ENCODE results near the gene VPS18. TPM values are rescaled to one million over a fixed set of nuclear protein-coding genes. Genes with fewer than 3 reads are reported as not detected.

Gene VPS18
- total RNA-seq, 1 donor from 2014 or later, result 26.2 TPM

GRCh38 chr15:40872791-40873693 is 21.2 kb upstream of the VPS18 start:
- Mint-ChIP-seq H3K4me1 (peaks cover 24% of the 10 kb centered on the region), H3K27me3 (peaks cover 2% of the 10 kb centered on the region), H3K4me3 (peak overlapping the region; percentile 77), H3K27ac (no peak overlapping the region), H3K36me3 (ENCODE audit: low read depth) (no peaks in the 10 kb centered on the region), H3K9me3 (no peaks in the 10 kb centered on the region)
- intact Hi-C loops (cut with micrococcal nuclease), result no loop called here
- DNase-seq, result no peak
- ATAC-seq (ENCODE audit: low read depth), result no peak
- POLR2A ChIA-PET, result interaction anchor here (1.4 kb wide), 1 partner anchor 15 kb away, joined by 4 read pairs; no protein-coding TSS in a partner anchor
- TF ChIP-seq CTCF (IDR thresholded peaks at IDR 0.05), result no peak
- CTCF ChIA-PET, result interaction anchor here (0.7 to 2.6 kb wide), 5 partner anchors 13 to 21 kb away, joined by 3 to 23 read pairs (median 8); partner anchors contain the start of gene VPS18

- intact Hi-C loops (cut with micrococcal nuclease), result loop anchor here (1.0 kb wide), 2 partner anchors 17 to 20 kb away; partner anchors contain the start of gene VPS18
- Mint-ChIP-seq H3K9me3 (no peaks in the 10 kb centered on the region), H3K36me3 (ENCODE audit: low read depth) (no peaks in the 10 kb centered on the region), H3K27me3 (peaks cover 2% of the 10 kb centered on the region), H3K4me1 (peaks cover 29% of the 10 kb centered on the region), H3K4me3 (peak within 1 kb of the TSS; percentile 77), H3K27ac (no peak within 1 kb of the TSS)
- POLR2A ChIA-PET, result interaction anchor here (1.4 kb wide), 1 partner anchor 16 kb away, joined by 4 read pairs; no protein-coding TSS in a partner anchor
- TF ChIP-seq CTCF (IDR thresholded peaks at IDR 0.05), result no peak
- CTCF ChIA-PET, result interaction anchor here (0.7 to 2.6 kb wide), 5 partner anchors 14 to 20 kb away, joined by 3 to 23 read pairs (median 8); partner anchors contain the start of gene VPS18
- ATAC-seq (ENCODE audit: low read depth) (peak; percentile 77), DNase-seq (peak; percentile 51)
Observed at GRCh38 chr15:40873694-40874561, 20.3 kb upstream of the VPS18 start, which contains the start of gene RHOV. Gene RHOV (minus strand): TSS chr15:40874234. CDS start chr15:40874139, 95 bp downstream.

- Mint-ChIP-seq H3K27ac (no peak overlapping the region), H3K4me3 (no peak overlapping the region), H3K36me3 (ENCODE audit: low read depth) (no peaks in the 10 kb centered on the region), H3K9me3 (no peaks in the 10 kb centered on the region), H3K4me1 (peaks cover 29% of the 10 kb centered on the region), H3K27me3 (peaks cover 2% of the 10 kb centered on the region)
- ATAC-seq (ENCODE audit: low read depth) (no peak), DNase-seq (no peak)
- intact Hi-C loops (cut with micrococcal nuclease), result no loop called here
- no peak for TF ChIP-seq CTCF (IDR thresholded peaks at IDR 0.05)
- ChIA-PET POLR2A (no interaction called here), CTCF (interaction anchor here (0.6 to 1.2 kb wide), 3 partner anchors 16 to 18 kb away, joined by 3 to 5 read pairs (median 3); partner anchors contain the start of gene VPS18)
Observed at GRCh38 chr15:40875991-40876730, 18.1 kb upstream of the VPS18 start.

GRCh38 chr15:40877694-40878093 is 16.6 kb upstream of the VPS18 start:
- peaks cover 15% of the 10 kb centered on the region for H3K4me1 Mint-ChIP-seq
- POLR2A ChIA-PET, result interaction anchor here (0.5 to 2.1 kb wide), 2 partner anchors 76 to 278 kb away, joined by 5 to 9 read pairs; partner anchors contain the start of gene CHAC1
- CTCF ChIA-PET, result interaction anchor here (2.6 kb wide), 1 partner anchor 19 kb away, joined by 26 read pairs; no protein-coding TSS in a partner anchor
- no peaks in the 10 kb centered on the region for H3K36me3 Mint-ChIP-seq (ENCODE audit: low read depth)
- TF ChIP-seq CTCF (IDR thresholded peaks at IDR 0.05), result no peak
- H3K27me3 Mint-ChIP-seq, result peaks cover 2% of the 10 kb centered on the region
- H3K4me3 Mint-ChIP-seq, result no peak overlapping the region
- no peak for ATAC-seq (ENCODE audit: low read depth)
- DNase-seq, result no peak
- intact Hi-C loops (cut with micrococcal nuclease), result no loop called here
- no peaks in the 10 kb centered on the region for H3K9me3 Mint-ChIP-seq
- H3K27ac Mint-ChIP-seq, result no peak overlapping the region

All from activated B cell treated with CpG ODN at 0.5 μM for 24 hours (primary cell).